ENCODE measurements around the gene MAP3K20. TPM values are rescaled to one million over a fixed set of nuclear protein-coding genes. Genes with fewer than 3 reads are reported as not detected.

MAP3K20 gene
- total RNA-seq, 3 donors from 2014 or later, result 34.8 to 67.0 (median 42.9) TPM

- Histone ChIP-seq H3K27me3 (no peaks in the 10 kb centered on the region), H3K36me3 (no peaks in the 10 kb centered on the region), H3K4me3 (no peak overlapping the region), H3K27ac (no peak overlapping the region), H3K4me1 (no peaks in the 10 kb centered on the region), H3K9me3 (no peaks in the 10 kb centered on the region)
- TF ChIP-seq POLR2AphosphoS5 (IDR thresholded peaks at IDR 0.05) (no peak), POLR2A (IDR thresholded peaks at IDR 0.05) (no peak), CTCF (IDR thresholded peaks at IDR 0.05) (no peak)
- intact Hi-C loops (cut with DNase I; ENCODE audit: low total_unique reads), result no loop called here
- DNase-seq (ENCODE audit: low spot score in 2 of 2), result no peak
Measured at GRCh38 chr2:173149491-173149890, 73.8 kb downstream of the MAP3K20 start.

- DNase-seq (ENCODE audit: low spot score in 2 of 2), result no peak
- H3K36me3 ChIP-seq, result no peaks in the 10 kb centered on the region
- H3K27me3 ChIP-seq, result no peaks in the 10 kb centered on the region
- no peak overlapping the region for H3K27ac ChIP-seq
- H3K9me3 ChIP-seq, result no peaks in the 10 kb centered on the region
- no peaks in the 10 kb centered on the region for H3K4me1 ChIP-seq
- intact Hi-C loops (cut with DNase I; ENCODE audit: low total_unique reads), result no loop called here
- TF ChIP-seq CTCF (IDR thresholded peaks at IDR 0.05) (no peak), POLR2A (IDR thresholded peaks at IDR 0.05) (no peak), POLR2AphosphoS5 (IDR thresholded peaks at IDR 0.05) (no peak)
- no peak overlapping the region for H3K4me3 ChIP-seq
Measured at GRCh38 chr2:173150087-173150486, 74.4 kb downstream of the MAP3K20 start.

- Histone ChIP-seq H3K4me3 (no peak overlapping the region), H3K27ac (no peak overlapping the region), H3K4me1 (no peaks in the 10 kb centered on the region), H3K9me3 (no peaks in the 10 kb centered on the region), H3K36me3 (no peaks in the 10 kb centered on the region), H3K27me3 (no peaks in the 10 kb centered on the region)
- intact Hi-C loops (cut with DNase I; ENCODE audit: low total_unique reads), result no loop called here
- DNase-seq (ENCODE audit: low spot score in 2 of 2), result no peak
- TF ChIP-seq POLR2AphosphoS5 (IDR thresholded peaks at IDR 0.05), result no peak
- TF ChIP-seq POLR2A (IDR thresholded peaks at IDR 0.05), result no peak
- TF ChIP-seq CTCF (IDR thresholded peaks at IDR 0.05), result no peak
Measured at GRCh38 chr2:173150963-173151362, 75.3 kb downstream of the MAP3K20 start.

- DNase-seq (ENCODE audit: low spot score in 2 of 2), result no peak
- Histone ChIP-seq H3K27ac (no peak overlapping the region), H3K4me3 (no peak overlapping the region), H3K36me3 (no peaks in the 10 kb centered on the region), H3K4me1 (no peaks in the 10 kb centered on the region), H3K9me3 (no peaks in the 10 kb centered on the region), H3K27me3 (no peaks in the 10 kb centered on the region)
- intact Hi-C loops (cut with DNase I; ENCODE audit: low total_unique reads), result no loop called here
- TF ChIP-seq POLR2AphosphoS5 (IDR thresholded peaks at IDR 0.05), result no peak
- TF ChIP-seq POLR2A (IDR thresholded peaks at IDR 0.05), result no peak
- TF ChIP-seq CTCF (IDR thresholded peaks at IDR 0.05), result no peak
Measured at GRCh38 chr2:173151671-173152401, 76.2 kb downstream of the MAP3K20 start.

GRCh38 chr2:173153301-173153885 lies 77.7 kb downstream of the MAP3K20 start:
- Histone ChIP-seq H3K27ac (no peak overlapping the region), H3K9me3 (no peaks in the 10 kb centered on the region), H3K36me3 (no peaks in the 10 kb centered on the region), H3K4me1 (no peaks in the 10 kb centered on the region), H3K4me3 (no peak overlapping the region), H3K27me3 (no peaks in the 10 kb centered on the region)
- TF ChIP-seq POLR2AphosphoS5 (IDR thresholded peaks at IDR 0.05) (no peak), CTCF (IDR thresholded peaks at IDR 0.05) (no peak), POLR2A (IDR thresholded peaks at IDR 0.05) (no peak)
- DNase-seq (ENCODE audit: low spot score in 2 of 2), result no peak
- intact Hi-C loops (cut with DNase I; ENCODE audit: low total_unique reads), result no loop called here
